AG08396 (cell line): Measurements from ENCODE around the gene KRABD2.
"Not testable (repeated sequence)": the region's sequence is repeated elsewhere in the genome, so short reads cannot be mapped to it uniquely, and the experiment has no call there.

ENCODE experiments used
- DNase-seq: peaks from one replicate; pipeline ENCODE4 v3.0.0; 2012; ENCODE audit warnings: low spot score, mixed read lengths

Gene KRABD2

GRCh38 chr17:8392674-8393469 is 16.4 kb upstream of the KRABD2 start:
- DNase-seq: no peak

GRCh38 chr17:8392274-8392673 is 15.8 kb upstream of the KRABD2 start:
- DNase-seq: no peak

- DNase-seq: peak; percentile 32
Measured at GRCh38 chr17:8391711-8392110, 15.2 kb upstream of the KRABD2 start.

GRCh38 chr17:8387914-8388651 is 11.6 kb upstream of the KRABD2 start:
- no peak for DNase-seq

GRCh38 chr17:8386841-8387240 is 10.3 kb upstream of the KRABD2 start:
- no peak for DNase-seq

- peak; percentile 88 for DNase-seq
Measured at GRCh38 chr17:8384801-8385378, 8.4 kb upstream of the KRABD2 start.

GRCh38 chr17:8383143-8383822 is 6.8 kb upstream of the KRABD2 start, which contains the start of gene RPL26:
Gene RPL26, minus strand, starts transcription at chr17:8383193. Its CDS starts 883 bp downstream, at chr17:8382310.
- DNase-seq: peak; percentile 94

GRCh38 chr17:8382880-8383142 is 6.3 kb upstream of the KRABD2 start:
- DNase-seq: no peak

- no peak for DNase-seq
Measured at GRCh38 chr17:8382052-8382879, 5.8 kb upstream of the KRABD2 start.

GRCh38 chr17:8380049-8380448 is 3.5 kb upstream of the KRABD2 start:
- no peak for DNase-seq

- DNase-seq: not testable (repeated sequence)
Measured at GRCh38 chr17:8378117-8378516, 1.6 kb upstream of the KRABD2 start.

- DNase-seq: no peak
Measured at GRCh38 chr17:8377422-8377821, 918 bp upstream of the KRABD2 start.

GRCh38 chr17:8375738-8376259 is 705 bp downstream of the KRABD2 start:
- DNase-seq: peak; percentile 33

GRCh38 chr17:8373856-8374255 is 2.6 kb downstream of the KRABD2 start:
- not testable (repeated sequence) for DNase-seq

- DNase-seq: no peak
Measured at GRCh38 chr17:8372422-8372821, 4.1 kb downstream of the KRABD2 start.

- no peak for DNase-seq
Measured at GRCh38 chr17:8371786-8372185, 4.7 kb downstream of the KRABD2 start.

- no peak for DNase-seq
Measured at GRCh38 chr17:8369944-8370343, 6.6 kb downstream of the KRABD2 start.

GRCh38 chr17:8368193-8368592 is 8.3 kb downstream of the KRABD2 start:
- no peak for DNase-seq

- peak; percentile 38 for DNase-seq
Measured at GRCh38 chr17:8366231-8366630, 10.3 kb downstream of the KRABD2 start.

- no peak for DNase-seq
Measured at GRCh38 chr17:8365143-8365542, 11.4 kb downstream of the KRABD2 start.

GRCh38 chr17:8362651-8363332 is 13.7 kb downstream of the KRABD2 start:
- DNase-seq: peak; percentile 36
